HepG2 (cell line): Measurements from ENCODE around the gene SCAPER. TPM values are rescaled to one million over a fixed set of nuclear protein-coding genes. Genes with fewer than 3 reads are reported as not detected.

Source experiments
- ATAC-seq: fragments of 200-7000 bp; cut with Tn5 transposase; 3 replicates; pipeline ENCODE4 v1.9.1; 2020; ENCODE audit warnings: mild to moderate bottlenecking, moderate library complexity
- BruUV-seq: library from RNA; stranded (reverse); fragments of 400-500 nt; replicated peaks from 2 replicates; lab custom pipeline; 2021; lab: Mats Ljungman, UMichigan
- CTCF ChIA-PET: fragments of 300-600 bp; formaldehyde crosslinking; extraction: SDS; loops from one replicate; lab custom pipeline; 2021; ENCODE audit warnings: low total read pairs, inconsistent platforms, low intra/inter-chr PET ratio; lab: Yijun Ruan, JAX
- POLR2A ChIA-PET: fragments of 350-600 bp; sonication (Branson Sonifier 250); formaldehyde crosslinking; loops from one replicate; lab custom pipeline; 2020; ENCODE audit warnings: antibody characterized with exemption, inconsistent platforms; lab: Yijun Ruan, JAX
- DNase-seq: peaks from one replicate; pipeline ENCODE4 v3.0.0-alpha.2; 2015; ENCODE audit warnings: low spot score
- FAIRE-seq: peaks from 3 replicates; lab custom pipeline; 2011; peaks lifted over from hg19 to GRCh38; lab: Jason Lieb, UNC
- H2AFZ ChIP-seq: one replicate; pipeline ENCODE4 v1.6.1; 2011; ENCODE audit warnings: low read length, inconsistent platforms
- H3K27ac ChIP-seq: fragments of 300-600 bp; 3 replicates; pipeline ENCODE4 v1.8.0; 2011; ENCODE audit warnings: mixed run types, mild to moderate bottlenecking, mixed read lengths, low read length, inconsistent platforms; ENCODE audit not compliant: insufficient read depth; ENCODE audit errors: extremely low read length
- H3K27me3 ChIP-seq, 2 experiments: fragments of 200-600 bp in 1 of 2; 2 replicates in 1 of 2; 3 replicates in 1 of 2; pipeline versions ENCODE4 v1.6.0 to v1.8.0; 2011; ENCODE audit warnings: low read length in 2 of 2, mild to moderate bottlenecking in 2 of 2, moderate library complexity in 2 of 2, inconsistent platforms in 1 of 2; ENCODE audit not compliant: insufficient read depth in 2 of 2, control insufficient read depth in 1 of 2
- H3K36me3 ChIP-seq, 2 experiments: fragments of 200-600 bp in 1 of 2; replicated peaks in 1 of 2; 2 replicates in 1 of 2; 3 replicates in 1 of 2; pipeline versions ENCODE4 v1.5.1 to v1.8.0; 2011; ENCODE audit warnings: low read length in 2 of 2, inconsistent platforms in 1 of 2; ENCODE audit not compliant: insufficient read depth in 2 of 2, control insufficient read depth in 1 of 2
- H3K4me1 ChIP-seq: 2 replicates; pipeline ENCODE4 v1.5.1; 2012; ENCODE audit warnings: low read length, inconsistent platforms; ENCODE audit not compliant: insufficient read depth
- H3K4me2 ChIP-seq: 2 replicates; pipeline ENCODE4 v1.6.0; 2011; ENCODE audit warnings: low read depth, low read length, inconsistent platforms
- H3K4me3 ChIP-seq, 3 experiments: fragments of 200-600 bp in 1 of 3; sonication (generic), shearing (Covaris generic) in 1 of 3; replicated peaks in 1 of 3; 2 replicates each; pipeline ENCODE4 v1.5.1; 2011 to 2016; ENCODE audit warnings: low read length in 3 of 3, inconsistent platforms in 2 of 3, low read depth in 2 of 3, mild to moderate bottlenecking in 2 of 3, control low read depth in 1 of 3, mixed read lengths in 1 of 3; ENCODE audit not compliant: insufficient read depth in 1 of 3
- H3K79me2 ChIP-seq: one replicate; pipeline ENCODE4 v1.6.1; 2011; ENCODE audit warnings: low read length, inconsistent platforms; ENCODE audit not compliant: insufficient read depth
- H3K9ac ChIP-seq: 2 replicates; pipeline ENCODE4 v1.6.0; 2011; ENCODE audit warnings: mild to moderate bottlenecking, low read depth, low read length, inconsistent platforms; ENCODE audit not compliant: insufficient read depth
- H3K9me3 ChIP-seq: 2 replicates; pipeline ENCODE4 v1.5.1; 2012; ENCODE audit warnings: mild to moderate bottlenecking, low read length
- H4K20me1 ChIP-seq: 2 replicates; pipeline ENCODE4 v1.6.0; 2011; ENCODE audit warnings: inconsistent platforms, mild to moderate bottlenecking, low read length, moderate library complexity; ENCODE audit not compliant: insufficient read depth
- CENPT ChIP-seq: sonication (generic); formaldehyde crosslinking; IDR thresholded peaks from 2 replicates; pipeline ENCODE4 v1.8.0; 2022; ENCODE audit warnings: low read depth, mild to moderate bottlenecking, moderate library complexity, missing genetic modification reagents
- CSRNP1 ChIP-seq: sonication (generic); formaldehyde crosslinking; IDR thresholded peaks from 2 replicates; pipeline ENCODE4 v1.8.1; 2023; ENCODE audit warnings: mild to moderate bottlenecking, missing genetic modification reagents
- HDAC1 ChIP-seq: sonication (generic); formaldehyde crosslinking; IDR thresholded peaks from 2 replicates; pipeline ENCODE4 v1.5.1; 2020; ENCODE audit warnings: mild to moderate bottlenecking, missing genetic modification reagents
- NFIB ChIP-seq: sonication (generic); formaldehyde crosslinking; IDR thresholded peaks from 2 replicates; pipeline ENCODE4 v1.9.0; 2021; ENCODE audit warnings: missing genetic modification reagents, mild to moderate bottlenecking, borderline replicate concordance
- REL ChIP-seq: sonication (generic); formaldehyde crosslinking; conservative IDR thresholded peaks from 2 replicates; pipeline ENCODE4 v1.8.0; 2022; ENCODE audit warnings: mild to moderate bottlenecking, missing genetic modification reagents, moderate library complexity
- TRAFD1 ChIP-seq: sonication (generic); formaldehyde crosslinking; IDR thresholded peaks from 2 replicates; pipeline ENCODE4 v1.5.1; 2020; ENCODE audit warnings: missing genetic modification reagents, mild to moderate bottlenecking, borderline replicate concordance
- ZNF839 ChIP-seq: sonication (generic); formaldehyde crosslinking; IDR thresholded peaks from 2 replicates; pipeline ENCODE4 v1.4.0; 2020; ENCODE audit warnings: missing genetic modification reagents, mild to moderate bottlenecking, borderline replicate concordance
- in situ Hi-C: cut with HindIII; loops from 2 replicates; pipeline ENCODE4 v1.10.0; 2017; ENCODE audit warnings: low pct_unique_long_range_greater_than_20kb; ENCODE audit not compliant: extremely low pct_ligation_motif_present
- intact Hi-C: fragments of 100-400 bp; cut with micrococcal nuclease; formaldehyde crosslinking; loops from one replicate; pipeline ENCODE4 v1.10.0; 2022; ENCODE audit not compliant: unreplicated experiment
- polyA plus RNA-seq, 8 experiments: library from polyadenylated mRNA; depleted of rRNA in 3 of 8; stranded (reverse) in 7 of 8; unstranded in 1 of 8; fragments of >200 nt; fragmentation: Illumina TruSeq in 4 of 8; extraction: Trizol in 4 of 8; gene quantifications; 2 replicates each; pipeline versions ENCODE4 v1.2.1 to v1.2.3, GENCODE V29; 2011 to 2016; ENCODE audit warnings: low read depth in 4 of 8, missing spikeins in 1 of 8, mixed read lengths in 1 of 8; ENCODE audit not compliant: insufficient read depth in 1 of 8
- total RNA-seq, 5 experiments: library from RNA; depleted of rRNA; stranded (reverse); fragments of >200 nt; fragmentation: Illumina TruSeq; extraction: Trizol; gene quantifications; 2 replicates each; pipeline ENCODE4 v1.2.3, GENCODE V29; 2016; ENCODE audit warnings: low read depth in 1 of 5

SCAPER gene
- total and polyA plus RNA-seq, 2 of the 13 experiments (the other 11 are each of a cell fraction or from before 2014, with no cell fraction given), result 4.3 to 10.5 TPM

DNA sequence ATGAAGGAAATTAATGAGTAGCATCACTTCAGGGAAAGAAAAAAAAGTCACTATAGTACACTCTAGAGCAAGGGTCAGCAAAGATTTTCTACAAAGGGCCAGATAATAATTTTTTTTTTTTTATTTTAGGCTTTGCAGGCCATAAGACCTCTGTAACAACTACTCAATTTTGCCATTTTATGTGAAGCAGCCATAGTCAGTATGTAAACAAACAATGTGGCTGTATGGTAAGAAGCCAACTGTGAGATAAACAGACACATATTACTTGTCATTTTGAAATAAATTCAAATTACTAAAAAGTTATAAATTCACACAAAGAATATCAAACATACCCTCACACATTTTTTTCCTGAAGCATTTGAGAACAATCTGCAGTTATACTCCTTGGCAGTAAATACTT is 40.6 kb downstream of the SCAPER start:
- no peaks in the 10 kb centered on the region for H3K9me3 ChIP-seq
- H3K79me2 ChIP-seq, result no peaks in the 10 kb centered on the region
- H3K9ac ChIP-seq, result no peak overlapping the region
- BruUV-seq, result no TSS peak
- no peaks in the 10 kb centered on the region; a peak in 1 of 5 replicates for H3K36me3 ChIP-seq
- H3K27ac ChIP-seq, result no peak overlapping the region
- H2AFZ ChIP-seq, result no peak overlapping the region
- no peaks in the 10 kb centered on the region for H3K4me1 ChIP-seq
- DNase-seq (no peak), FAIRE-seq (no peak), ATAC-seq (no peak)
- TF ChIP-seq REL (CRISPR knock-in tag) (no peak), CENPT (CRISPR knock-in tag) (no peak), NFIB (CRISPR knock-in tag) (no peak), CSRNP1 (no peak), HDAC1 (CRISPR knock-in tag) (no peak), TRAFD1 (CRISPR knock-in tag) (no peak), ZNF839 (no peak)
- 0 out of 2 replicates have a peak, but pooled peaks cover 3% of the 10 kb centered on the region for H4K20me1 ChIP-seq
- H3K4me3 ChIP-seq, result no peak overlapping the region
- no peaks in the 10 kb centered on the region for H3K27me3 ChIP-seq
- in situ Hi-C loops, result loop anchor here (10.0 kb wide), 1 partner anchor 670 kb away; no protein-coding TSS in a partner anchor
- H3K4me2 ChIP-seq, result no peak overlapping the region
- CTCF ChIA-PET, result no interaction called here
- POLR2A ChIA-PET, result no interaction called here
- intact Hi-C loops, result loop anchor here (10.0 kb wide), 1 partner anchor 240 kb away; no protein-coding TSS in a partner anchor
